ENCODE measurements around the gene RAB24.
"Not testable (repeated sequence)": the region's sequence is repeated elsewhere in the genome, so short reads cannot be mapped to it uniquely, and the experiment has no call there.

Gene RAB24

DNA sequence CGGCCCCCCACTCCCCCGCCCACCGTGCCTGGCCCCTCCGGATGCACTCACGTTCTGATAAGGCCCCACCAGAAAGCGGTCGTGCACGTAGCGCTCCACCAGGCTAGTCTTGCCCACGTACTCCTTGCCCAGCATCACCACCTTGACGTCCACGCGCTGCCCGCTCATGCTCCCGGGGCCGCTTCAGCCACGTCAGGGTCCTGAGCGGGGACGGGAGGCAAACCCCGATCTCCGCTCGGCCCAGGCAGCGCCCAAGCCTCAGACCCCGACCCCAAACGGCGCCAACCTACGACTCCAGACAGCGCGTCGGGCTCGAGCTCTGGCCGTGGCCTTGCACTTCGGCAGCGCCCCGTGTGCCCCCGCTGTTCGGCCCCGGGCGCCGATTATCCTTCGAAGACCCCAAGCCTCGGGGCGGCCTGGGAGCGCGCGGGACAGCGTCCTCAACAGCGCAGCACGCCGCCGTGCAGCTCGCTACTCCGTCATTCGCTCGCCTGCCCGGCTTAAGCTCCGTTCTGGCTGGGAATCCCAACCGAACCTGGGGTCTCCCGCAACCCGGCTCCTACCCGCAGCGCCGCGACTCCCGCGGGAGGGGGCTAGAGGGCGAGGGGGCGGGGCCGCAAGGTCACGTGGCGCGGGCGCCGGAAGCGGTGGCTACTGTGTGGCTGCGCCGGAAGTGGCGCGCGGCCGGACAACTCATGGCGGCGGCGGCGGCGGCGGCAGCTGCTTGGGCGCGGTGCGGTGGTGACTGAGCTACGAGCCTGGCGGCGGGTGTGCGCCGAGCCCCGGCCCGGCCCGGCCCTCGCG is at the start of gene RAB24, which contains the start of gene PRELID1:
Gene RAB24, minus strand, starts transcription at position 599 of the 804 bp plus-strand sequence. Its CDS starts 431 bp downstream, at position 168.
Gene PRELID1, plus strand, starts transcription at position 679 of the 804 bp plus-strand sequence. CDS start 187 bp downstream, outside the sequence.
- DNase-seq, result peak; percentile 83 to 89

DNA sequence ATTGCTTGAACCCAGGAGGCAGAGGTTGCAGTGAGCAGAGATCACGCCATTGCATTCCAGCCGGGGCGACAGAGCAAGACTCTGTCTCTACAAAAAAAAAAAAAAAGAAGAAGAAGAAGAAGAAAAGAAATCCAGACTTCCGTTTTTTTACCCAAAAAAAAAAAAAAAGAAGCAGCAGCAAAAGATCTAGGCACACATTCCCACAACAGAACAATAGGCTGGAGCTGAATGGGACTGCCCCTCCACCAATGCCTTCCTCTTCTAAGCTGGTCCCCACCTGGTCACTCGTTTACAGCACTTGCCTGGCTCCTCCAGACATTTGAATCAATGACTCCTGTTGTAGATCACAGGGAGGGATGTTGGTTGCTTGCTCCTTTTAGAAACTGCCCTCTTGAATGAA is 49.6 kb upstream of the RAB24 start:
- no peak for DNase-seq

DNA sequence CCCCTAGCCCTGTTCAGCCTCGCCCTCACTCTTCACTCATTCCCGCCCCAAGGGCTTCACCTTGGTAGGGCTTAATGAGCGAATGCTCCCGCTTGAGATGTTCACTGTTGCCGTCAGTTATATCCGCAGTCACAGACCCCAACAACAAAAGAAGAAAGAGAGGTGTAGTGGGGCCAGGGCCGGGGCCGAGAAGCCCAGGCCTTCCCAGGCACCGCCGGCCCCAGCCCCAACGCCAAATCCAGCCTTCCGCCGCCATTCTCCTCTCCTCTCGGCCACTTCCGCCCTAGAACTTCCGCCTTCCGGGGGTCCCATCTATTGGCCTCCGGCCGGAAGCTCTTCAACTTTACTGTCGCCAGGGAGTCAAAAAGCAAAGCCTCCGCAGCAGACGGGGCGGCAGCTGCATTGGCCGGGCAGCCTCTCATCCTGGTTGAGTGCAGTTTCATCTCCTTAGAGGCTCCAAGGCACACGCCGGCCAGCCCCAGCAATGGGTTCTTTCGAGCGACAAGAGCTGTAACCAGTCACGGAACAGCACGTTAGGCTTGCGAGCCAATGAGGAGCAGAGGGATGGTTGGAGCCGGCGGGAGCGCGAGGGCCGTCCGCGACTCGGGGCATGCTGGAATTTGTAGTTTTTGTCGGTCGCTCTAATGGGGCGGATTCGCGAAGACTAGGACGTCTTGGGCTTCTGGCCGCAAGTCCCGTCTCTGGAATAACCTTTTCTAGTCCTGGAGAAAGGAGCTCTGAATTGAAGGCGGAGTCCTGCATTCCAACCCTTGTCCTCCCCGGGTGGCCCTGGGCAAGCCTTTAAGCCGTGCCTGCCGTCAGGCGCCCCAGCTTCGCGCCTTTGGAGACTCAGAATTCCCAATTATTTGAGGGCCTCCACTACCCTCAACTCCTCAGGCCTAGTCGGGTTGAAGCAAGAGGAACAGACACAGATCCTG is 48.1 kb upstream of the RAB24 start, which contains the start of gene LMAN2:
Gene LMAN2, minus strand, starts transcription at position 277 of the 938 bp plus-strand sequence. Its CDS starts 21 bp downstream, at position 256.
- peak; percentile 92 to 94 for DNase-seq

DNA sequence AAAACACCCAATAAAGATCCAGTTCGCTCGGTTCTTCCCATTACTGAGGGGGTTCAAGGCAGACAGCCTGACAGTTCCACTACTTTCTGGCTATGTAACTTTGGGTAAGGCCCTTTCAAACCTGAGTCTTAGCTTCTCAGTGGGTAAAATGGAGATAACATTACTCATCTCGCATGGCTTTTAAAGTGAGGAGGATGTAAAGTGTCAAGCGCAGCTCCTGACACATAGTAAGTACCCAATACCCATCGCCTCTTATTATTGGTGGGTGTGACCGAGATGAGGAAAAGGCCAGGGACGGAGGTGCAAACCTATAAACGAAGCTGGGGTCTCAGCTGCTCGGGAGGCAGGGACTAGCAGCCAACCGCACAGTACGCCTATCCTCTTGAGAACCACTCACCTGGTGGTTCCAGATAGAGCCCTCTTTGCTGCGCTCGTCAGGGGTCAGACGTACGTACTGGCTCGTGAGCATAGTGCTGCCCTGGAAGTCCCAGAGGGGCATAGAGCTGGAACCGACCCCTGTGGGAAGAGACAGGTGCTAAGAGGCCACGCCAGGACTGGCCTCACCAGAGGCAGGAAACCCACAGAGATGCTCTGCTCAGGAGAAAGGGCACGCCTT is 47.4 kb upstream of the RAB24 start:
- no peak for DNase-seq

DNA sequence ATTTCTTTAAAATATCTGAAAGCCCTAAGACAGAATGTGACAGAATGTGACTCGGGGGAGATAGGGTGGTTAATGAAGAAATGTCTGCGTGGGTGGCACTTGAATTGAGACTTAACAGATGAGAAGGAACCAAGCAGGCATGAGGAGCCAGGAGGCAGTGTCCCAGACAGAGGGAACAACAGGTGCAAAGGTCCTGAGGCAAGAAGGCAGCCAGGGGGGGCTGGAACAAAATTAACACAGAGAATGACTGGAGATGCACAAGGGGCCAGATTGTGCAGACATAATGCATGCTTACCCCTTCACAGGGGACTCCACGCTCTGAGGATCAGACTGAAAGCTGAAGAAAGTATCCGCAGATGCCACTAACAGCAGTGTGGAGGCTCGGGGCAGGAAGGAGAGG is 46.2 kb upstream of the RAB24 start:
- DNase-seq, result no peak

DNA sequence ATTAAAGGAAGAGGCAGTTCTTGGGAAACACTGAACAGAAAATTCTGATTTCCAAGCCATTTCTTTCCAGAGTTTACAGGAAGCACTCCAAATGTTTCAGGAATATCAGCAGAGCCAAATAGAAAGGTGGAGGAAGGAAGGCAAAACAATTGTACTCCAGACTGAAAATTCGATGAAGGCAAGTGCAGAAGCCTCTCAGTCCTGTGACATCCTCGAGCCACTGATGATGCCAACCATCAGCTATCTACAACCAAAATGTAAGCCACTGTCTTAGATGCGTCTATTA is 45.8 kb upstream of the RAB24 start:
- DNase-seq, result no peak

DNA sequence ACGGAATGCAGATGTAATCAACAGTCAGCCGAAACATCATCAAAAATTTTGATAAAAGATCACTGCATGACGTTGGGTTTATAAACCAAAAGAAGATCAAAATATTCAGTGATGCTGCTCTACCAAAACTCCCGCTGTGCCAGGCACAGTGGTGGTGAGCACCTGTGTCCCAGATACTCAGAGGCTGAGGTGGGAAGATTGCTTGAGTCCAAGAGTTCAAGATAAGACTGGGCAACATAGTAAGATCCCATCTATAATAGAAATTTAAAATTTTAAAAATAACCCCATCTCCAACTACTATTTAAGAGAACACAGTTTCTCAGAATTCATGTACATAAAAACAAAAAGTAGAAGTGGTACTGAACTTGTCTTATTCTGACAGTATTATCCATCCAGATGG is 44.2 kb upstream of the RAB24 start:
- no peak for DNase-seq

DNA sequence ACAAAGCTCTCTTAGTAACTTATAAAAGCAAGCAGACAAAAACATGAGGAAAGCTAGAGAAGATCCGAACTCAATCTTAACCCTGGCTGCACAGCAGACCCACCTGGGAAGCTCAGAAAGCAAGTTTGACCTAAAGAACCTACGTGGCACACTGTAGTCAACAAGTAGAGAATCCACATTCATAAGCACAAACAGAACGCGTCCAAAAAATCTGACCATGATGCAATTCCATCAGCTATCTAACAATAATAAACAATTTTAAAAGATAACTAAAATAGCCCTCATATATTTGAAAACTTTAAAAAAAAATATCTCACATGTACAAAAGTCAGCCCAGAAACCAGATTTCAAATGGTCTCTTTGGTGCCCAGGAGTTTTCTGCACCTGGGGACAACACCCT is 43.3 kb upstream of the RAB24 start:
- no peak for DNase-seq

DNA sequence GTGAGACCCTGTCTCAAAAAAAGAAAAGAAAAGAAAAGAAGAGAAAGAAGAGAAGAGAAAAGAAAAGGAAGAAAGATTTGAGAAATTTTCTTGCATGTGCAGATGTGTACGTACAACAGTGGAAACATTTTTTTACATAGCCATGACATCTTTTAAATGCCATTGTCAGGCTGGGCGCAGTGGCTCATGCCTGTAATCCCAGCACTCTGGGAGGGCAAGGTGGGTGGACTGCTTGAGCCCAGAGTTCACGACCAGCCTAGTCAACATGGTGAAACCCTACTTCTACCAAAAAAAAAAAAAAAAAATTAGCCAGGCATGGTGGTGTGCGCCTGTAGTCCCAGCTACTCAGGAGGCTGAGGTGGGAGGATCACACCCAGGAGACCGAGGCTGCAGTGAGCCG is 41.4 kb upstream of the RAB24 start:
- DNase-seq, result no peak

DNA sequence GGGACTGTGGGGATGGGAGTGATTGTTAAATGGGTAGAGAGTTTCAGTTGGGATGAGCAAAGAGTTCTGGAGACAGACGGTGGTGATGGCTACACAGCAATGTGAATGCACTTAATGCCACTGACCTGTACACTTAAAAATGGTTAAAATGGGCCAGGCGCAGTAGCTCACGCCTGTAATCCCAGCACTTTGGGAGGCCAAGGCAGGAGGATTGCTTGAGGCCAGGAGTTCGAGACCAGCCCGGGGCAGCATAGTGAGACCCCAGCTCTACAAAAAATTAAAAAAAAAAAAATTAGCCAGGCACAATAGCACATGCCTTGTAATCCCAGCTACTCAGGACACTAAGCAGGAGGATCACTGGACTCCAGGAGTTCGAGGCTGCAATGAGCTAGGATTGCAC is 40.3 kb upstream of the RAB24 start:
- no peak for DNase-seq

DNA sequence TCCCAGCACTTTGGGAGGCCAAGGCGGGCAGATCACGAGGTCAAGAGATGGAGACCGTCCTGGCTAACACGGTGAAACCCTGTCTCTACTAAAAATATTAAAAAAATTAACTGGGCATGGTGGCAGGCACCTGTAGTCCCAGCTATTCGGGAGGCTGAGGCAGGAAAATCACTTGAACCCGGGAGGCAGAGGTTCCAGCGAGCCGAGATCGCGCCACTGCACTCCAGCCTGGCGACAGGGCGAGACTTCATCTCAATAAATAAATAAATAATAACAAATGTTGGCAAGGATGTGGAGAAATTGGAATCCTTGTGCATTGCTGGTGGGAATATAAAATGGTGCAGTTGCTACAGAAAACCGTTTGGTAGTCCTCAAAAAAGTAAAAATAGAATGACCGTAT is 39.5 kb upstream of the RAB24 start:
- DNase-seq, result not testable (repeated sequence)

DNA sequence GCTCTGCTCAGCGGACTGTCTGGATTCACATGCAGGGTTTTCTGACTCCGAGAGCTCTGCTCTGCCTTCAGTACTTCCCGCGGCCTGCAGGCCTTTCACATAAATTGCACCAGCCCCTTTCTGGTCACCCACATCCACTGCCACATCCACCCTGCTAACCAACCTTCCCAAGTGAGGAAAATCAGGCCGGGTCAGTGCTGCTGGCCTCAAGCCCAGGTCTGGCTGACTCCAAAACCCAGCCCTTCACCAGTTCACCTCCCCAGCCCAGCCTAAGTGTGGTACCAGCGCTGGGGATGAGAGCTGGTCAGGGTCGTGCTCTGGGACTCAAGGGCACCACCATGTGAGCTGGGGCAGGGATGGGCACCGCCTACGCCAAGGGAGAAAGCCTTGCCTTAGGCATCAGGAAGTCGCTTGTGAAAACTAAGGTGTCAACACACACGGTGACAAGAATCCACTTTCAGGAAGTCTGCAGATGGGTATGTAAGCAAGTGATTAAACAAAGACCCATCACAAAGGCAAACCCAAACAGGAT is 35.7 kb upstream of the RAB24 start:
- no peak for DNase-seq

DNA sequence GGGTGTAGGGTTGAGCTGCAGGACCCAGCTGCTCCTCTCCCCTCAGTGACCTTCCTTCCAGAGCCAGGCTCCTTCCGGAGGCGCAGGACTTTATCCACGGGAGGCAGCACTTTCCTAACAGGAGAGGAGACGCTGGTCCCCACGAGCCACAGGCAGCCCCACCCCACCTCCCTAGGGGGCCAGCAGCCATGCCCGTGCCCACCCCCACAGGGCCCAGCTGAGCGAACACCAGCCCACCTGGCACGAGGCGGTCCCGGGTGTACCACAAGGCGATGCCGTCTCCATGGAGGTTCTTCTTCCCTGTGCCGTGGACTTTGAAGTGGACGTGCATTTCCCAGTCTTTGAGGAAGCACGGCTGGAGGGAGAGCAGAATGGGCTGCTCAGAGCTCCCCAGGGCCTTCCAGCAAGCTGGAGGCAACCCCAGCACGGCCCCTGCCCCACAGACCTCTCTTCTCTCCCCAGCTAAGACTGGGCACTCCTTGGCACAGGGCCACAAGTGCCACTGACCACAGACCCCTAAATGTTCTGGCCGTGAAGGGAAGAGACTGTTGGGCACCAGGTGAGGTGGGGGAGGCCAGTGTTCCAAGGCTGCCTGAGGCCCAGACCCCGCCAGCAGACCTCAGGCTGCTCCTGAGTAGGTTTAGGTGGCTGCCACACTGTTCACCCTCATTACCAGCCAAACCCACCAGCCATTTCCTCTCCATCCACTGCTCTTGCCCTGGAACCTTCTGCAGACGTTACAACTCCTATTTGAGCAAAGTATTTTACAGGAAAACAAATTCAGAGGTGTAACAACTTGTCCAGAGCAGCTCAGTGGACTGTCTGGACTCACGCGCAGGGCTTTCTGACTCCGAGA is 35.0 kb upstream of the RAB24 start:
- DNase-seq, result no peak

DNA sequence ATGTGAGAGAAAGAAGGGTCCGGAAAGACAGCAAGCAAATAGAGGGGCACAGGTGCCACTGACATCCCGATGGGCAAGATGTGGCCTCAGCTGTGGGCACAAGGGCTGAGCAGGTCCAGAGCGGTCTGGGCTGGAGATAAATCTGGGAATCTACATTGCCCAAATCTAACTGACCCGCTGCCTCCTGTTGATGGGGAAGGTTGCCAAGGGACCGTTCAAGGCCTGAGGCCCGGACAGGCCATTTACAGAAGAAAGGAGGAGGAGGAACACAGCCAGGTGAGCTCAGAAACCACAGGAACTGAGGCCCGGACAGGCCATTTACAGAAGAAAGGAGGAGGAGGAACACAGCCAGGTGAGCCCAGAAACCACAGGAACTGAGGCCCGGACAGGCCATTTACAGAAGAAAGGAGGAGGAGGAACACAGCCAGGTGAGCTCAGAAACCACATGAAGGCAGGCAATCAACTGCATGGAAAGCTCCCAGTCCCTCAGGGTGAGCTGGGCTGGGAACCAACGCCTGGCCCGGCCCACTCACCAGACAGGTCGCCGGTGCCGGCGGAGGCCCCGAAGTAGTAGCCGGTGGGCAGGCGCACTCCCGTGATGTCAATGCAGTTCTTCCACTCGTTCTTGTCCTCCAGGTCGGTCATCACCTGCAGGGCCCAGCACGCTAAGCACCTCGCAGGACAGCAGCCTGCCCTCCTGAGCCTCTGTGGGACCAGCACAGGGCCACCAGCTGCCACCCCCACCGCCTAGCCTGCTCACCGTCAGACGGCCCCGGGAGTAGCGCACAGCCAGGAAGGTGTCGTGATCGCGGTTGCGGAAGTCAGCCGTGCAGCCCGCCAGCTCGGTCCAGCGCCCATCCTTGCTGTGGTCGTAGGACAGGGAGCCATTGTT is 33.3 kb upstream of the RAB24 start:
- DNase-seq, result no peak

DNA sequence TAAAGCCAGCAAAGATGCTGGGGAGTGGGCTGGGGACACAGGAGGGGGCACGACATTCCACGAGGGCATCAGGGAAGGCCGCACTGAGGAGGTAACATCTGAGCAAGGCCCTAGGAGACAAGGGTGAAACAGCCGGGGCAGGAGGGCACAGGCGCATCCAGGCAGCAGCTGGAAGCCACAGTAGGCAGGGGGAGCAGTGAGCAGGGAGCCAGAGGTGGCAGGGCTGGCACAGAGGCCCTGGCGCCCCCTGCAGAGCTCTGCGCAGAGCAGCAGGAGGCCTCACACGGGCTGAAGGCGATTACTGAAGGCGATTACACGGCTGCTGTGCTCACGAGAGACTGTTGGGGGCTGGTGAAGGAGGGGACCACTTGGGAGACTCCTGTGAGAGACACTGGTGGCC is 32.6 kb upstream of the RAB24 start:
- peak; percentile 25 to 27 for DNase-seq

DNA sequence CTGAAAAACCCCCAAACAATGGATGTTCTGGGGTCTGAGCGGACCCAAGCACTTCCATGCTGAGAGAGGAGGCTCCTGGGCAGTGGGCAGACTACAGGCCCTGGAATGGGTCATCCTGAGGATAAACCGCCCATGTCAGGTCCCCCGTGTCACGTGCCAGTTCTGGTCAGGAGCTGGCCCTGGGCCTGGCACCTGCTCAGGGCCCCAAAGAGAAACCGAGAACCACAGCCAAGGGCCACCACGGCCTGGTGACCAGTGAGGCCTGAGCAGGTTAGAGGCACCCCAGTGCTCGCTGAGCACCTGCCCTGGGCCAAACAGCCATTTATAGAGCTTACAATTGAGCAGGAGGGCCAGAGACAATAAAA is 32.2 kb upstream of the RAB24 start:
- DNase-seq, result no peak

DNA sequence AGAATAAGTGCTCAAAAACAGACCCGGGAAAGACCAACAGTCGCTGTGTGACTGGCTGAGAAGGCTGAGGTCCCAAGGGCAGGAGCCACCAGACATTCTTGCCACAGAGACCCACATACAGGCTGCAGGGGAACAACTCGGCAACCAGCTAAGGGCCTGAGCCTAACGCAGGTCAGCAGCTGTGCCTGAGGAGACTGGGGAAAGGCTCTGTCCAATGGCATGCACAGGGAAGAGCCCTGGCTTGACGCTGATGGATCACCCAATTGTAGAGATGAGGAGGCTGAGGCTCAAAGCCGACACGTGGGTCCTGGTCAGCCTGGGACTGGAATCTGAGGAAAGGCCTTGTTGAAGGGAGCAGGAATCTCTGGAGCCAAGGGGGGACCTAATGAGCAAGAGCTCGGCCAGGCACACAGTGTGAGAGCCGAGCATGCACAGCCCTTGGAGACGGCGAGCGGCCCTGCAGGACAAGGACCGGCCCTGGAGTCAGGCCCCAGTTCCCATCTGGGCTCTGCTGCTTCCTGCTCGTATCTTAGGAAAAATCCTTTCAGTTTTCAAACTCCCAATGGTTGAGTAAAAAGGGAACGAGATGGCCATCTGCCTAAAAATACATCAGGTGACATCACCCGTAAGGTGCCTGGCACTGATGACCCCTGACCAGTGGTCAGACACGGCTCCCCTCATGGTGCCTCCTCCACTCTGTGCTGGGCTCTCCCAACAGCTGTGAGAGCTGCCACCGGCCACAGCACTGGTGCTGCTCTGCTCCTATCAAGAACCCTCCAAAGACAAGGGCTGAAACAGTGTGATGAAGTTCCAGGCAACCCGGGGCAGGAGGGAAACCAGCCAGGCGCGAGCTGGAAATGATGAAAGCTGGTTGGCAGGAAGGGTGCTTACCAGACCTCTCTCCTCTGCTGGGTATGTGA is 31.5 kb upstream of the RAB24 start:
- DNase-seq, result no peak

DNA sequence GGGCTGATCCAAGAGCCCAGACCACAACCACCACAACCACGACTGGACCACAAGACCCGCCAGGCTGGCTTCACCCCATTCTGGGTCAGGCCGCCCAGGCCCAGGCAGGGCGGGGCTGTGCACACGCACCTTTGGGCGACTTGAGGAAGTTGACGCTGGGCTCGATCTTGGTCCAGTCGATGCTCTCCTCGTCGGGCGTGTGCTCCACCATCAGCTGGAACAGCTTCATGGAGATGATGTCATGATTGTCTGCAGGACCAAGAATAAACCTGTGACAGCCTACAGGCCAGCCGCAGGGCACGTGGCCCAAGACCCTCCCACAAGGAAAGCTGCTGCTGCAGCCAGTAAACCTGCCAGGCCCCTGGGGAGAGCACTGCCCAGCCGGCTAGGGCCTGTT is 30.6 kb upstream of the RAB24 start:
- DNase-seq, result no peak

DNA sequence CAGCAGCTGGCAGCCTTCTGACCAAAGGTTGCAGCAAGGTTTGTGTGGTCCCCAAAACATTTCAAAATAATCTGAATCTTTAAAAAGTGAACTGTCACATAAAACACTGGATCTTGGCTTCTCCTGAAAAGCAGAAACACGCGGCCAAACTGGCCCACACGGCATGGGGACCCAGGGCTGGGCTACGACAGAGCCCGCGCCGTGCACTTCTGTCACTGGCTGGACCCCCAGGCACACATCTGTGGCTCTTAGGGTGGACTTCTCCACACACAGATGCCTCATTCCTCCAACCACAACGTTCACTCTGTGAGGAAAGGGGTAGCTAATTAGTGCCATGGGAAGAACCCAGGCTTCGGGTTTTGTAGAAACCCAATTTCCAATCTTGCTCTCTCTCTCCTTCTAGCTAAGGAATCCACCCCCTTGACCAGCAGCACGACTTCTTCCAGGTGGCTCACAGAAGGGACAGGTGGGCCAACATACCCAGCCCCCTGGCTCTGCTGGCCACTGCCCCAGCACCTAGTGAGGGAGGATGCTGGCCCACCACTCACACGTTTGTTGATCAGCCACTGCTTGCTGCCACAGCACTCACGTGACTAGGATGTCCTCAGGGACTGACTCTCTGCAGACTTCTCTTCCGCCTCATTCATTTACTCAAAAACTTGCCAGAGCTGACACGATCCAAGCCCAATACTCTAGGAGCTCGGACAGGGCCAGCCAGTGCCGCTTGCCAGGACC is 30.1 kb upstream of the RAB24 start:
- DNase-seq, result no peak
